DOHH2 (cell line): Measurements from ENCODE around the gene SLC16A12.

ENCODE experiments used
- EZH2phosphoT487 ChIP-seq: fragments of 200-600 bp; sonication (generic); IDR thresholded peaks from 2 replicates; pipeline ENCODE4 v1.6.1; 2017; ENCODE audit warnings: borderline replicate concordance, mild to moderate bottlenecking, antibody characterized with exemption, low read length, moderate library complexity, mixed read lengths
- TF ChIP-seq, protein P1 (sequence below): fragments of 200-600 bp; sonication (generic); IDR thresholded peaks from one replicate; pipeline ENCODE4 v1.5.1; 2014; ENCODE audit warnings: antibody characterized with exemption, mild to moderate bottlenecking, low read depth, low read length; ENCODE audit not compliant: poor library complexity, severe bottlenecking

DNA sequence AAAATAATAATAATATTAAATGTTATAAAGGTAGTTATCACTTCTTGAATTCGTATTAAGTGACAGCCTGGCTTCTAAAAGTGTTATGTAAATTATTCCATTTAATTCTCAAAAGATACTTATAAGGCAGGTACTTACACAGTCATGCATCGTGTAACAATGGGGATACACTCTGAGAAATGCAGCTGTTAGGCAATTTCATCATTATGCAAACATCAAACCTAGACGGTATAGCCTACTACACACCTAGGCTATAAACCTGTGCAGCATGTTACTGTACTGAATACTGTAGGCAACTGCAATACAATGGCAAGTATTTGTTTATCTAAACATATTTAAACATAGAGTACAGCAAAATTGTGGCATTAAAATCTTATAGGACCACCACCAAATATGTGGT is 141.5 kb downstream of the SLC16A12 start:
- TF ChIP-seq, protein P1, sequence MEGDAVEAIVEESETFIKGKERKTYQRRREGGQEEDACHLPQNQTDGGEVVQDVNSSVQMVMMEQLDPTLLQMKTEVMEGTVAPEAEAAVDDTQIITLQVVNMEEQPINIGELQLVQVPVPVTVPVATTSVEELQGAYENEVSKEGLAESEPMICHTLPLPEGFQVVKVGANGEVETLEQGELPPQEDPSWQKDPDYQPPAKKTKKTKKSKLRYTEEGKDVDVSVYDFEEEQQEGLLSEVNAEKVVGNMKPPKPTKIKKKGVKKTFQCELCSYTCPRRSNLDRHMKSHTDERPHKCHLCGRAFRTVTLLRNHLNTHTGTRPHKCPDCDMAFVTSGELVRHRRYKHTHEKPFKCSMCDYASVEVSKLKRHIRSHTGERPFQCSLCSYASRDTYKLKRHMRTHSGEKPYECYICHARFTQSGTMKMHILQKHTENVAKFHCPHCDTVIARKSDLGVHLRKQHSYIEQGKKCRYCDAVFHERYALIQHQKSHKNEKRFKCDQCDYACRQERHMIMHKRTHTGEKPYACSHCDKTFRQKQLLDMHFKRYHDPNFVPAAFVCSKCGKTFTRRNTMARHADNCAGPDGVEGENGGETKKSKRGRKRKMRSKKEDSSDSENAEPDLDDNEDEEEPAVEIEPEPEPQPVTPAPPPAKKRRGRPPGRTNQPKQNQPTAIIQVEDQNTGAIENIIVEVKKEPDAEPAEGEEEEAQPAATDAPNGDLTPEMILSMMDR = no peak
- TF ChIP-seq EZH2phosphoT487 = no peak
